ENCODE data around the gene IL25.

GRCh38 chr14:23405096-23405495 lies 32.5 kb downstream of the IL25 start:
- TF ChIP-seq, protein P1, sequence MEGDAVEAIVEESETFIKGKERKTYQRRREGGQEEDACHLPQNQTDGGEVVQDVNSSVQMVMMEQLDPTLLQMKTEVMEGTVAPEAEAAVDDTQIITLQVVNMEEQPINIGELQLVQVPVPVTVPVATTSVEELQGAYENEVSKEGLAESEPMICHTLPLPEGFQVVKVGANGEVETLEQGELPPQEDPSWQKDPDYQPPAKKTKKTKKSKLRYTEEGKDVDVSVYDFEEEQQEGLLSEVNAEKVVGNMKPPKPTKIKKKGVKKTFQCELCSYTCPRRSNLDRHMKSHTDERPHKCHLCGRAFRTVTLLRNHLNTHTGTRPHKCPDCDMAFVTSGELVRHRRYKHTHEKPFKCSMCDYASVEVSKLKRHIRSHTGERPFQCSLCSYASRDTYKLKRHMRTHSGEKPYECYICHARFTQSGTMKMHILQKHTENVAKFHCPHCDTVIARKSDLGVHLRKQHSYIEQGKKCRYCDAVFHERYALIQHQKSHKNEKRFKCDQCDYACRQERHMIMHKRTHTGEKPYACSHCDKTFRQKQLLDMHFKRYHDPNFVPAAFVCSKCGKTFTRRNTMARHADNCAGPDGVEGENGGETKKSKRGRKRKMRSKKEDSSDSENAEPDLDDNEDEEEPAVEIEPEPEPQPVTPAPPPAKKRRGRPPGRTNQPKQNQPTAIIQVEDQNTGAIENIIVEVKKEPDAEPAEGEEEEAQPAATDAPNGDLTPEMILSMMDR (IDR thresholded peaks at IDR 0.05), result no peak
- TF ChIP-seq POLR2A (IDR thresholded peaks at IDR 0.05), result no peak
- no peak for TF ChIP-seq POLR2AphosphoS5 (IDR thresholded peaks at IDR 0.05)

Data from upper lobe of left lung (tissue), 4 donors.